Muscle layer of duodenum (tissue), 2 donors: ENCODE data around the gene AP2M1.
"Not testable (repeated sequence)": the region's sequence is repeated elsewhere in the genome, so short reads cannot be mapped to it uniquely, and the experiment has no call there.

Experiments used
- H3K27ac ChIP-seq: one replicate; pipeline ENCODE4 v1.7.0; 2013; ENCODE audit warnings: mild to moderate bottlenecking, low read length
- H3K27me3 ChIP-seq: one replicate; pipeline ENCODE4 v1.7.0; 2013; ENCODE audit warnings: low read depth, mild to moderate bottlenecking, control low read depth, low read length
- H3K36me3 ChIP-seq, 2 donors: one replicate each; pipeline ENCODE4 v1.7.0; 2013; ENCODE audit warnings: low read length in 2 of 2, control low read depth in 1 of 2, mild to moderate bottlenecking in 1 of 2; ENCODE audit not compliant: insufficient read depth in 2 of 2, control insufficient read depth in 1 of 2
- H3K4me1 ChIP-seq, 2 donors: one replicate each; pipeline ENCODE4 v1.7.0; 2013; ENCODE audit warnings: low read length in 2 of 2, mild to moderate bottlenecking in 2 of 2, control low read depth in 1 of 2, moderate library complexity in 1 of 2; ENCODE audit not compliant: insufficient read depth in 2 of 2, control insufficient read depth in 1 of 2
- H3K4me3 ChIP-seq, 2 donors: one replicate each; pipeline ENCODE4 v1.7.0; 2013; ENCODE audit warnings: low read length in 2 of 2, low read depth in 1 of 2, mild to moderate bottlenecking in 1 of 2
- H3K9me3 ChIP-seq, 2 donors: one replicate each; pipeline ENCODE4 v1.7.0; 2013; ENCODE audit warnings: low read length in 2 of 2, control low read depth in 1 of 2, mild to moderate bottlenecking in 1 of 2; ENCODE audit not compliant: control insufficient read depth in 1 of 2
- donor health status: healthy.

Gene AP2M1

GRCh38 chr3:184143327-184143726 lies 31.3 kb upstream of the AP2M1 start:
- Histone ChIP-seq H3K4me1 (peaks cover 0 to 11% of the 10 kb centered on the region in 2 donors), H3K27me3 (no peaks in the 10 kb centered on the region), H3K9me3 (no peaks in the 10 kb centered on the region), H3K4me3 (no peak overlapping the region), H3K36me3 (peaks cover 45 to 64% of the 10 kb centered on the region in 2 donors), H3K27ac (no peak overlapping the region)

GRCh38 chr3:184144505-184144904 lies 30.1 kb upstream of the AP2M1 start:
- H3K27ac ChIP-seq, result no peak overlapping the region
- H3K4me3 ChIP-seq, result no peak overlapping the region
- no peaks in the 10 kb centered on the region for H3K9me3 ChIP-seq
- peaks cover 45 to 64% of the 10 kb centered on the region in 2 donors for H3K36me3 ChIP-seq
- H3K4me1 ChIP-seq, result peaks cover 0 to 11% of the 10 kb centered on the region in 2 donors
- no peaks in the 10 kb centered on the region for H3K27me3 ChIP-seq

DNA sequence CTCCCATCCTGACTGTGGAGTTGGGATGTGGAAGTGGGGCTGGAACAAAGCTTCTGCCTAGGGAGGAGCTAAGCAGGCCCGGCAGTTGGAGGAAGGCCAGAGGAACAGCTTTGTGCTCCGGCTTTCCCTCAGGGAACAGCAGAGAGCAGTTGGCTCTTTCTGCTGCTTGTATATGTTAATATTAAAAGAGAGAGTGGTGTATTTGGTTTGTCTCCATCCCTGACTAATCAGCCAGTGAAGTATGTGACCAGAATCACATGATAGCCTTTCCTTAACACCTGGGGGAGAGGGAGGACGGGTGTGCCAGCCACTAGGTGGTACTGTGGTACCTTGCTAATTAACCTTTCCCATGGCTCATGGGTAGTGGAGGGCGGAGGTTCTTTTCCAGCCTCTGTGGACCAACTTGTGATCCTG lies 29.5 kb upstream of the AP2M1 start:
- Histone ChIP-seq H3K36me3 (peaks cover 42 to 61% of the 10 kb centered on the region in 2 donors), H3K27ac (peak overlapping the region; percentile 62), H3K4me3 (no peak overlapping the region)

GRCh38 chr3:184145751-184146270 lies 28.8 kb upstream of the AP2M1 start:
- H3K4me1 ChIP-seq, result peaks cover 0 to 11% of the 10 kb centered on the region in 2 donors
- H3K9me3 ChIP-seq, result no peaks in the 10 kb centered on the region
- H3K27ac ChIP-seq, result peak overlapping the region; percentile 62
- peaks cover 35 to 54% of the 10 kb centered on the region in 2 donors for H3K36me3 ChIP-seq
- H3K27me3 ChIP-seq, result no peaks in the 10 kb centered on the region
- H3K4me3 ChIP-seq, result no peak overlapping the region

More for the DNA sequence above, 29.5 kb upstream of the AP2M1 start:
- Histone ChIP-seq H3K9me3 (no peaks in the 10 kb centered on the region), H3K4me1 (peaks cover 0 to 11% of the 10 kb centered on the region in 2 donors), H3K27me3 (no peaks in the 10 kb centered on the region)

- no peak overlapping the region for H3K27ac ChIP-seq
- H3K4me1 ChIP-seq, result peaks cover 0 to 11% of the 10 kb centered on the region in 2 donors
- no peaks in the 10 kb centered on the region for H3K9me3 ChIP-seq
- no peaks in the 10 kb centered on the region for H3K27me3 ChIP-seq
- H3K36me3 ChIP-seq, result peaks cover 12 to 32% of the 10 kb centered on the region in 2 donors
- no peak overlapping the region for H3K4me3 ChIP-seq
Measured at GRCh38 chr3:184148076-184148475, 26.6 kb upstream of the AP2M1 start.

DNA sequence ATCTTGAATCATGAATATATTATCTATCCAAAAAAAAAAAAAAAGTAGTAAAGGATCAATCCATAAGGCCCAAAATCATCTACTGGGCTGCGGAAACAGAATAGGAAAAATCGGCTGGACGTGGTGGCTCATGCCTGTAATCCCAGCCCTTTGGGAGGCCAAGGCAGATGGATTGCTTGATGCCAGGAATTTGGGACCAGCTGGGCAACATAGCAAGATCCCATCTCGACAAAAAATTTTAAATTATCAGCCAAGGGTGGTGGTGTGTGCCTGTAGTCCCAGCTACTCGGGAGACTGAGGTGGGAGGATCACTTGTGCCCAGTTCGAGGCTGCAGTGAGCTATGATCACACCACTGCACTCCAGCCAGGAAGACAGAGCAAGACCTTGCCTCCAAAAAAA lies 25.5 kb upstream of the AP2M1 start:
- H3K36me3 ChIP-seq, result peaks cover 2 to 21% of the 10 kb centered on the region in 2 donors
- peaks cover 0 to 11% of the 10 kb centered on the region in 2 donors for H3K4me1 ChIP-seq
- H3K27me3 ChIP-seq, result no peaks in the 10 kb centered on the region
- no peak overlapping the region for H3K4me3 ChIP-seq
- no peaks in the 10 kb centered on the region for H3K9me3 ChIP-seq
- no peak overlapping the region for H3K27ac ChIP-seq

DNA sequence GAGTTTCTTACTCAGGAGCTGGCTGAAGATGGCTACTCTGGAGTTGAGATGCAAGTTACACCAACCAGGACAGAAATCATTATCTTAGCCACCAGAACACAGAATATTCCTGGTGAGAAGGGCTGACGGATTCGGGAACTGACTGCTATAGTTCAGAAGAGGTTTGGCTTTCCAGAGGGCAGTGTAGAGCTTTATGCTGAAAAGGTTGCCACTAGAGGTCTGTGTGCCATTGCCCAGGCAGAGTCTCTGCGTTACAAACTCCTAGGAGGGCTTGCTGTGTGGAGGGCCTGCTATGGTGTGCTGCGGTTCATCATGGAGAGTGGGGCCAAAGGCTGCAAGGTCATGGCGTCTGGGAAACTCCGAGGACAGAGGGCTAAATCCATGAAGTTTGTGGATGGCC lies 24.9 kb upstream of the AP2M1 start:
- H3K4me3 ChIP-seq, H3K4me1 ChIP-seq, H3K9me3 ChIP-seq, H3K27me3 ChIP-seq, H3K27ac ChIP-seq: not testable (repeated sequence)
- H3K36me3 ChIP-seq, result peaks cover 0 to 15% of the 10 kb centered on the region in 2 donors

DNA sequence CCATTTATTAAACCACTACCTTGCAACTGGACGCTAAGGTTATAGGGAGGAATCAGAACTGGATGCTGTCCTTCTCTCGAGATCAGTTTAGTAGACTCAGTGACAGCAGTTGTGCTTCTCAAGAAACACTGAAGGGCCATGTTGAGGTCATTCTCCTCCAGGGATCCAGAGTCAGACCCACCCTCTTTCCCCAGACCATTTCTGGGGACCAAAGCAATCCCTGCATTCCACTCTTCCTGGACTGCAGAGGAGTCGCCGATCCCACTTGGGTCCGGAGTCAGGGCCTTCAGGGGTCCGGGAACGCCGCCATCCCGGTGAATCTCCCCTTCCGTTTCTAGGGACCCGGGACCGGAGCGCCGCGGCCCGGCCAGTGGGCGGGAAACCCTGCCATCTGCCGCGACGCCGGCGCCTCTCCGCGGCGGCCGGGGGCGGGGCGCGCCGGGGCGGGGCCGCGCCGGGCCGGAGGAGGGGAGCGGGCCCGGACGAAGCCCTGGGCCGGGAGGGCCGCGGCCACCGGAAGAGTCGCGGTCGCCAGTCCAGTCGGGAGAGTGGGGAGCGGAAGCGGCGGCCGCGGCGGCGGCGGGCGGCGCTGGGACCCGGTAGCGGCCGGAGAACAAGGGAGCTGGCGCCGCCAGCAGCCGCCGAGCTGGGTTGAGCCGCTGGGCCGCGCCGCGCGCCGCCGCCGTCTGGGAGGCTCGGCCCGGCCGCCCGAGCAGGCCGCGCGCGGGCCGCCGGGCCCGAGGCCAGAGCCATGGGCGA lies 19.6 kb upstream of the AP2M1 start, which contains the start of gene DVL3:
DVL3 (plus strand) TSS at position 493 of the 759 bp plus-strand sequence; CDS start at position 752, 259 bp downstream.
- Histone ChIP-seq H3K4me1 (peaks cover 9 to 37% of the 10 kb centered on the region in 2 donors), H3K27me3 (no peaks in the 10 kb centered on the region), H3K36me3 (no peaks in the 10 kb centered on the region), H3K9me3 (no peaks in the 10 kb centered on the region), H3K4me3 (peak within 1 kb of the TSS; percentile 88 to 93), H3K27ac (peak within 1 kb of the TSS; percentile 91)

DNA sequence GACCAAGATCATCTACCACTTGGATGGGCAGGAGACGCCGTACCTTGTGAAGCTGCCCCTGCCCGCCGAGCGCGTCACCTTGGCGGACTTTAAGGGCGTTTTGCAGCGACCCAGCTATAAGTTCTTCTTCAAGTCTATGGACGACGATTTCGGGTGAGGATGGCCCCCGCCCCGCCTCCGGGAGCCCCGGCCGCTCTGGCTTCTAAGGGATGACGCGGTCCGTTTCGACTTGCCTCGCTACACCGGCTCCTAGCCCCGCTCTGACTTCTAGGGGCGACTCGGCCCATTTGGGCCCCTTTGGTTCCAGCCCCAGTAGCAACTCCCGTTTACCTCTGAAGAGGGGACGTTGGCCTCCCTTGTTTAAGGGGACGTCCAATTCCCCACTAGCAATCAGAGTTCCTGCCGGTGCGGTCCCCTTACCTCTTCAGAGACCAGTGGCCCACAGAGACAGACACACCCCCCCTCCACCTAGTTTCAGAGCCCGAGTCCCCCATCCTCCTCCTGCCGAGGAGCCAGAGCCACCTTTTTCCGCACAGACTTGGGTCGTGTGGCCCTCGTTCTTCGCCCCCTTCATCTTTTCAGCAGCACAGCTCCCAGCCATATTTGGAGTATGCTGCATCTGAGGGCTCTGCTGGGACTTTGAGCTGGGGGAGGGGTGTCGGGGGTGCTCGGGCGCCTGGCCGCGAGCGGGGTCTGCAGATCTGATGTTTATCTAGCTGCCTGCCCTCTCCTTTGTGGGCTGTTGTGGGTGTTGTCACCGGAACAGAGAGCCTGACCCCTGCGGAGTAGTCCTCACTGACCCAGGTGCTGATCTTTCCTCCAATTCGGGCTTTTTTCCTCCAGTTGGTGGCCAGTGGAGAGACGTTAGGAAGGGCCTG lies 18.8 kb upstream of the AP2M1 start:
- Histone ChIP-seq H3K27me3 (no peaks in the 10 kb centered on the region), H3K4me1 (peaks cover 17 to 46% of the 10 kb centered on the region in 2 donors), H3K27ac (peak overlapping the region; percentile 91), H3K36me3 (no peaks in the 10 kb centered on the region), H3K9me3 (no peaks in the 10 kb centered on the region), H3K4me3 (peak overlapping the region; percentile 88 to 93)

DNA sequence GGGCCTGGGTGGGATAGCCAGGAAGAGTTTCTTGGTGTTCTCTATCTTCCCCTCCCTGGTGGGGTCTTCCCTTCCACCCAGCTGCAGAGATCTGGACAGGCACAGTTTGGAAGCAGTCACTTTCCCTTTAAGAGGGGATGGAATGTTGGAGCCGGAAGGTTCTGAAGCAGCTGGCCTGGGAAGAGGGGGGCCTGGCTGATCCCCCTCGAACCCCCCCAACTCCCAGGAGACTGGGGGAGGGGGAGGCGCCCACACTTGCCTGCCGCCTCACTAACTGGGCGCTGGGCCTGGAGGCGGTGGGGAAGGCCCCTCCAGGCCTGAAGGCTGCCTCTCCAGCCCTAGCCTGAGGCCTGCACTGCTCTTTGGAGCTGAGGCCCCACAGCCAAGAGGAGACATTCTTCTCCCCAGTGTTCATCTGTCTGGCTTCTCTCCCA lies 18.1 kb upstream of the AP2M1 start:
- Histone ChIP-seq H3K4me3 (peak overlapping the region; percentile 88 to 93), H3K4me1 (peaks cover 18 to 47% of the 10 kb centered on the region in 2 donors), H3K9me3 (no peaks in the 10 kb centered on the region), H3K27me3 (no peaks in the 10 kb centered on the region), H3K36me3 (no peaks in the 10 kb centered on the region), H3K27ac (peak overlapping the region; percentile 91)

DNA sequence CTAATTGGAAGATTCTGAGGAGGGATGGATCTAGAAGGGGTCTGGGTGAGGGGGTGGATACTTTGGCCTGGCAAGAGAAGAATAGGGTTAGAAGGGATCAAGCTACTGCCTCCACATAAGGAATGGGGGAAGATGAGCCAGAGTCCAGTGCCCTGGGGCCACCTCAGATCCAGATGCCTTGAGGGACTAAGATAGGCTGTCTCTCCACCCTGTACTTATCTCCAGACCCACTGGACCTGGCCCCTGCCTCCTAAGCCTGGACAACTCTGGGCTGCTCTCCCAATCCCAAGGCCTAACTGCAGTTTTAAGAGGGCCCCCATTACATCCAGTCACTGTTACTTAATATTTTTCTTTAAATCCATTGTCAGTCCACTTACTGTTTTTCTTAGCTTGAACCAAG lies 17.4 kb upstream of the AP2M1 start:
- H3K27me3 ChIP-seq, result no peaks in the 10 kb centered on the region
- peak overlapping the region; percentile 91 for H3K27ac ChIP-seq
- no peaks in the 10 kb centered on the region for H3K36me3 ChIP-seq
- peak overlapping the region; percentile 88 to 93 for H3K4me3 ChIP-seq
- no peaks in the 10 kb centered on the region for H3K9me3 ChIP-seq
- peaks cover 18 to 53% of the 10 kb centered on the region in 2 donors for H3K4me1 ChIP-seq
